Purkinje cell (primary cell): Measurements from ENCODE around the gene ARSJ. TPM values are rescaled to one million over a fixed set of nuclear protein-coding genes. Genes with fewer than 3 reads are reported as not detected.

Source experiments
- polyA plus RNA-seq: library from polyadenylated mRNA; unstranded; fragments of >200 nt; fragmentation: Nextera tagmentation; gene quantifications from 2 replicates; pipeline ENCODE4 v1.2.1, GENCODE V29; 2014

Gene ARSJ
- polyA plus RNA-seq, result 0.42 and 0.85 TPM in 2 replicates

GRCh38 chr4:113979148-113979904 lies at the start of gene ARSJ:
Gene ARSJ, minus strand, starts transcription at chr4:113979647. Its CDS starts 813 bp downstream, at chr4:113978834.

Other genes with a start within 250 kb of the ARSJ start
- 126 and 167 TPM in 2 replicates for gene CAMK2D, start 217.9 kb downstream of the ARSJ start, polyA plus RNA-seq